Activated CD4-positive, CD25-positive, alpha-beta regulatory T cell treated with anti-CD3 and anti-CD28 coated beads, Interleukin-2, amount 50 U/mL, for 72 hours (primary cell): ENCODE measurements around the gene NEAT1.

Source experiments
- DNase-seq: peaks from one replicate; pipeline ENCODE4 v3.0.0; 2021

Gene NEAT1

DNA sequence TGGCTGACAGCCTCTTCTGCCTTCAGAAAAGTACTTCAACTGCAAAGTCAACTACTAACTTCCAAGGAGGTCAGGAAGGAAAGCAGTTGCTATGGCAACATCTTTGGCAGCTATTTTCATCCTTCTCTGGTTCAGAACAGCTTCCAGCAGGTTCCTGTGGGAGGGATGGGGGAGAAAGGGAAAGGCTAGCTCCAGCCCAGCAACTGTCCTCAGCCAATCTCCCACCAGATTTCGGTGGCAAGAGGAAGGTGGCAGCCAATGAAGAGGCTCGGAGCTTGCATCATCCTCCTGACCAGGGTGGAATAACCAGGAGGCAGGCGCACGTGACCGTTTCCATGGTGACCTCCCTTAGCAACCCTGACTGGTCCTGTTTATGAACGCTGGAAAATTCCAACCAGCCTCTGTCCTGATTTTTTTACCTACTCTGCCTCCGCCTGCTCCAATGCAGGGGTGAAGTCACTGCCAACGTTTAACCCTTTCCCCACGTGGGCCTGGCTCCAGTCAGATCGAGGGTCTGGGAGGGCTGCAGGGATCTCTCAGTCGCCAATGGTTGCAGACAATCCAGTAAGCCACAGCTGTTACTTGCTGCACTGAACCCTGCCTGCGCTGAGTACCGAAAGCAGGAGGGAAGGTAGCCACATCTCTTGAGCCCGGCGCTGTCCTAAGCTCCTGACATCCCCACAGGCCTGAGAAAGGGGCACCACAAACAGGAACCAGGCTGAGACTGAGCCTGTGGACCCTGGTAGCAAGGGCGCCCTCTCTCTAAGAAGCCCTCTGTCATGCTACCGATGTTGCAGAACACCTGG lies 65.1 kb downstream of the NEAT1 start:
- peak; percentile 54 for DNase-seq

DNA sequence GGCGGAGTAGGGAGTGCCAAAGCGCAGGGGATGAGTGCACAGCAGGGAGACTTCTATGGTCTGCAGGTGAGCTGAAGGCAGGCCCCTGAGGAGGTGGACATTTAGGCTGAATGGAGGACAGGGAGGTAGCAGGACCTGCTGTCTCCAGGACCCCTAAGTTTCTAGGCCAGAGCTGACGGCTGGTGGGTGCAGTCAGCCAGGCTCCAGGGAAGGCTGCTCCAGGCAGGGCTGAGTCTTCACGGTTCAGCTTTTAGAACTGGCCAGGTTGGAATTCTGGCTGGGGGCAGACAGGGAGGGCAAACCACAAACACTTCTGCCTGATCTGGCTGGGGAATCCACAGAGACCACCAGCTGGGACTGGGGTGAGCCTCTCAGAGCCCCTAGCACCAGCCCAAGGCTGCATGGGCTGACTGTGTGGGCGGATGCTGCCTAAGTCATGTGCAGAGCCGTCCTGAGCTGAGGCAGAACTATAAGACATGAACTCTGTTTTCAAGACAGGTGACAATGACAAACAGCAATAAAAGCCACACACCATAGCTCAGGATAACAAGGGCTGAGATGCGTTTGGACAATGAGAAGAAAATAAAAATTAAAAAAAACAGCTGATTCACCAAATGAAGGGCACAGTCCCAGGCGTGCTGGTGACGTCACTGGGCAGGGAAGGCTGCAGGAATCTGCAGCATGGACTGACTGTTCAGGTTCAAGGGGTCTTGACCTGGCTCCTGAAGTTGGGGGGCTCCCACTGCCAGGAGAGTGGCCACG lies 65.9 kb downstream of the NEAT1 start:
- DNase-seq: no peak

DNA sequence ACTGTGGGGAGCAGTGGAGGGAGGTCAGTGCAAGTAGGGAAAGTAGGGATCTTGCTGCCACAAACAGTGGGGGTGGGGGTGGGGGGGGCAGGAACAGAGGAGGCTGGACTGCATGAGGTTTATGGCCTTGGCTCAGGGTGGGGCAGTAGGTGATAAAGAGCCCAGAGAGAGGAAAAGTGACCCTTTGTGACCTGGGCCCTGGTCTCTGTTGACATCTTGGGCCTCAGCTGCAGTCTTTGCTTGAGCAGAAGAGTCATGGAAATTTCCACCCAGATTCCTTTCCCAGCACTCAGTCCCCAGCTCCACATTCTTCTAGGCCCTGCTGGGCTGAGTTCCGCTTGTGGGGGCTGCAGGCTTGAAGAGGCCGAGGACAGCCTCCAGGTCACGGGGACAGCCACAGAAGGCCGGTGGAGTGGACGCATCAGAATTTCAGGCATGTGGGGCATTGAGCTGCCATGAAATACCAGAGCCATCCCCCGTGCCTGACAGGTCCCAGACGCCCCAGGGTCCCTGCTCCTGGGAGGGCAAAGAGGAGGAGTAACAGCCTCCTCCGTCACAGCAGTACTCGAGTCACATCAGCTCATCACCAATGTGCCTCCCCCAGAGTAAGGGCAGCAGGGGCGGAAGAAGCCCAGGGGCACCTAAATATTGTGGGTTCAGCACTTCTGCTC lies 66.6 kb downstream of the NEAT1 start:
- DNase-seq: no peak

DNA sequence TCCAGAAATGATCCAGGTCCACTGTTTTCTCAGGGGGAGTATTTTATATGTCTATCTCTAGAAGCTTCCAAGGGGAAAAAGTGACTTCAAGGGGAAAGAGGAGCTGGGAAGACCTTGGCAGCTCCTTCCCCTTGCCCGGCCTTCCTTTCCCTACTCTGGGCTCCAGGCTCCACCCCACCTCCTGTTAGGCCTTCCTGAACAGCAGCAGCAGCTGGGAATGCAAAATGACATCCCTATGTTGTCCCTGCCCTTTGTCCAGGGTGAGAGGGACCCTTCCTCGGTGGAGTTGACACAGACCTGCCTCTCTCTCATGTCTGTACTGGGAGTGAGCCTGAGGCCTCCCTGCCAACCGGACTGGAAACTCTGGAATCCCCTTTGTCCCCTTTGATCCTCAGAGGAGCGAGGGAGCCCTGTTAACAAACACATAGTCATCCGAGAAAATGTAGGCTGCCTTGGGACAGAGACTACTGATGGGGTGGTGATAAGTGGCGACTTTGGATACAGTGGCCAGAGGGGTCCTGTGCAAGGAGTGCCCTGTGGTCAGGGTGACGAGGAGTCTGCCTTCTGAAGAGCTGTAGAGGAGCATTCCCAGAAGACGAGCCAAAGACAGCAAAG lies 67.2 kb downstream of the NEAT1 start:
- no peak for DNase-seq

DNA sequence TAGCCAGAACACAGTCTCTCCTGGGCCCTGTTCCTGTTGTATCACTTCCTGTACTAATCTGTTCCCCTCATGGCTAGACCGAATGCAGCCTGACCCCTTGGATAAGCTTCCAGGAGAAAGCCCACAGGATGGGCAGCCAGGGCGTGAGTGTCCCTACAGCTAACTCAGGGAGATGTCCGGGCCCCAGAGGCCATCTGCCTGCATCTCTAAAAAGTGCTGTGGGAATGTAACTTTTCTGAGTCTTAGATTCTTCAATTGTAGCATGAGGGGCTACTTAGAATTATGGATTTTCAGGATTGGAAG lies 68.5 kb downstream of the NEAT1 start:
- DNase-seq: no peak

GRCh38 chr11:65491614-65492386 lies 69.2 kb downstream of the NEAT1 start:
- peak; percentile 28 for DNase-seq

GRCh38 chr11:65492387-65492636 lies 69.7 kb downstream of the NEAT1 start:
- DNase-seq: no peak

GRCh38 chr11:65492637-65493366 lies 70.2 kb downstream of the NEAT1 start:
- DNase-seq: peak; percentile 29

DNA sequence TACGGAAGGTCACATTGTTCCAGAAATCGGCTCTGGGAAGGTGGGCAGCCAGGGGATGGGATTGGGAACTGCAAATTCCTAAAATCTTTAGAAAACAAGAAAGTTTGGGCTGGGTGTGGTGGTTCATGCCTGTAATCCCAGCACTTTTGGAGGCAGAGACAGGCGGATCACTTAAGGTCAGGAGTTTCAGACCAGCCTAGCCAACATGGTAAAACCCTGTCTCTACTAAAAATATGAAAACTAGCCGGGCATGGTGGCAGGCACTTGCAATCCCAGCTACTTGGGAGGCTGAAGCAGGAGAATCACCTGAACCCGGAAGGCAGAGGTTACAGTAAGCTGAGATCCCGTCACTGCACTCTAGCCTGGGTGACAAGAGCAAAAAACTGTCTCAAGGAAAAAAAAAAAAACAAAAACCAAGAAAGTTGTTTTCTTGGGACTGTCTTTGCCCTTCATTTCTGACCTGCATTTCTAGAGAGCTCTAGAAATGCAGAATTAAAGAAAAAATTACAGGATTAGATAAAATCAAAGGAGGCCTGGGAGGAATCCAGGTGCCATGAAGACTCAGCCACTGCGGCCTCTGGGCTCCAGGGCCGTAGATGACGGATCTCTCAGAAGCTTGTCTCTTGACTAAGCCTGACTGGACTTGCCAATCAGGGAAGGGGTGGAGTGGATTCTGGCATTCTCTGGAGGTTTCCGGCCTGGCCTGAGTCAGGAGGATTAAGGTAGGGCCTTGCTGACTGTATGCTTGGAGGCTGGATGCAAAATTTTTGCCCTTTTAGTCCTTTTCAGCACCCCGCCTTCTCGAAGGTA lies 71.0 kb downstream of the NEAT1 start:
- DNase-seq: peak; percentile 25
